ENCODE measurements around the gene CCNB2.

Gene CCNB2

GRCh38 chr15:59147666-59148065 is 42.7 kb downstream of the CCNB2 start:
- Histone ChIP-seq H4K8ac (ENCODE audit: low read depth, low read length) (no peak overlapping the region), H3K4me3 (ENCODE audit: low read length) (no peak overlapping the region), H3K79me2 (ENCODE audit: control insufficient read depth, insufficient read depth, low read length) (no peaks in the 10 kb centered on the region), H3K4me1 (ENCODE audit: control insufficient read depth, low read depth, low read length) (no peaks in the 10 kb centered on the region), H2BK5ac (ENCODE audit: low read length) (no peak overlapping the region), H3K4ac (ENCODE audit: low read depth, low read length) (no peak overlapping the region), H4K5ac (ENCODE audit: low read length) (no peak overlapping the region), H2BK120ac (ENCODE audit: low read depth, low read length) (no peak overlapping the region), H2AK5ac (ENCODE audit: low read length) (no peak overlapping the region), H3K4me2 (ENCODE audit: low read length) (no peak overlapping the region), H3K18ac (ENCODE audit: low read length) (no peak overlapping the region), H3K56ac (ENCODE audit: low read length) (no peak overlapping the region), H3K27ac (ENCODE audit: low read depth, low read length) (no peak overlapping the region), H3K9ac (ENCODE audit: low read length) (no peak overlapping the region), H3K27me3 (ENCODE audit: insufficient read depth, low read length, poor library complexity) (no peaks in the 10 kb centered on the region), H2BK15ac (replicated peaks; ENCODE audit: low read depth) (no peak overlapping the region), H3K23ac (ENCODE audit: low read length) (no peak overlapping the region), H3K79me1 (ENCODE audit: low read length) (no peaks in the 10 kb centered on the region), H3K36me3 (ENCODE audit: control insufficient read depth, insufficient read depth, low read length) (peaks cover 3% of the 10 kb centered on the region)
- no peak for DNase-seq
- WGBS (ENCODE audit: extremely low coverage, insufficient coverage, low lambda C conversion rate), result no CpG with 5 or more reads among the region's 5 CpGs

- no peak overlapping the region for H4K8ac ChIP-seq (ENCODE audit: low read depth, low read length)
- H3K27me3 ChIP-seq (ENCODE audit: insufficient read depth, low read length, poor library complexity), result no peaks in the 10 kb centered on the region
- no peak overlapping the region for H2BK5ac ChIP-seq (ENCODE audit: low read length)
- H2AK5ac ChIP-seq (ENCODE audit: low read length), result no peak overlapping the region
- no peak overlapping the region for H3K27ac ChIP-seq (ENCODE audit: low read depth, low read length)
- H3K36me3 ChIP-seq (ENCODE audit: control insufficient read depth, insufficient read depth, low read length), result peaks cover 4% of the 10 kb centered on the region
- no peak overlapping the region for H3K56ac ChIP-seq (ENCODE audit: low read length)
- WGBS (ENCODE audit: extremely low coverage, insufficient coverage, low lambda C conversion rate), result no CpG with 5 or more reads among the region's 2 CpGs
- H3K4me1 ChIP-seq (ENCODE audit: control insufficient read depth, low read depth, low read length), result no peaks in the 10 kb centered on the region
- H3K4ac ChIP-seq (ENCODE audit: low read depth, low read length), result no peak overlapping the region
- H3K79me2 ChIP-seq (ENCODE audit: control insufficient read depth, insufficient read depth, low read length), result no peaks in the 10 kb centered on the region
- H2BK15ac ChIP-seq (replicated peaks; ENCODE audit: low read depth), result no peak overlapping the region
- H2BK120ac ChIP-seq (ENCODE audit: low read depth, low read length), result no peak overlapping the region
- no peak for DNase-seq
- H3K23ac ChIP-seq (ENCODE audit: low read length), result no peak overlapping the region
- H3K79me1 ChIP-seq (ENCODE audit: low read length), result no peaks in the 10 kb centered on the region
- no peak overlapping the region for H3K9ac ChIP-seq (ENCODE audit: low read length)
- H3K18ac ChIP-seq (ENCODE audit: low read length), result no peak overlapping the region
- H4K5ac ChIP-seq (ENCODE audit: low read length), result no peak overlapping the region
- H3K4me3 ChIP-seq (ENCODE audit: low read length), result no peak overlapping the region
- no peak overlapping the region for H3K4me2 ChIP-seq (ENCODE audit: low read length)
Measured at GRCh38 chr15:59148153-59148833, 43.3 kb downstream of the CCNB2 start.

DNA sequence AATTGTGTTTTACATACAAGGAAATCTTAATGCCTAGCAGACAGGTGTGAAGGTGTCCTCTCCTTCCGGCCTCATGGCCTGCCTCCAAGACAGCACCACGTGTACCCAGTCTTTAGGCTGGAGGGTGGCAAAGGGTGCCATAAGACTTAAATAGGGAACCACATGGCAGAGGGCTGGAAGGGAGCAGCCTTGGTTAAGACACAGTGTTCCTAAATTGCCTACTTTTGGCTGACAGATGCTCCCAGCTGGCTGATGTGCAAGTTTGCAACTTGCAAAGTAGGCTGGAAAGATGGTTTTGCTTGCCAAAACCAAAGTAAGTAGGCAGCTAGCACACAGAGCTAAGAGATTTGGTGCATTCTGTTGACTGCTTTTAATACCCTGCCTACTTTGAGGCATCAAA is 45.2 kb downstream of the CCNB2 start:
- H3K27ac ChIP-seq (ENCODE audit: low read depth, low read length), result no peak overlapping the region
- no peak overlapping the region for H3K4ac ChIP-seq (ENCODE audit: low read depth, low read length)
- H3K56ac ChIP-seq (ENCODE audit: low read length), result no peak overlapping the region
- H3K4me1 ChIP-seq (ENCODE audit: control insufficient read depth, low read depth, low read length), result no peaks in the 10 kb centered on the region
- no peak overlapping the region for H3K9ac ChIP-seq (ENCODE audit: low read length)
- no peak overlapping the region for H2BK15ac ChIP-seq (replicated peaks; ENCODE audit: low read depth)
- H3K27me3 ChIP-seq (ENCODE audit: insufficient read depth, low read length, poor library complexity), result no peaks in the 10 kb centered on the region
- no peak overlapping the region for H3K4me3 ChIP-seq (ENCODE audit: low read length)
- no peak overlapping the region for H3K23ac ChIP-seq (ENCODE audit: low read length)
- H2BK120ac ChIP-seq (ENCODE audit: low read depth, low read length), result no peak overlapping the region
- H3K18ac ChIP-seq (ENCODE audit: low read length), result no peak overlapping the region
- no CpG with 5 or more reads among the region's 2 CpGs for WGBS (ENCODE audit: extremely low coverage, insufficient coverage, low lambda C conversion rate)
- peaks cover 4% of the 10 kb centered on the region for H3K36me3 ChIP-seq (ENCODE audit: control insufficient read depth, insufficient read depth, low read length)
- no peak for DNase-seq
- no peaks in the 10 kb centered on the region for H3K79me2 ChIP-seq (ENCODE audit: control insufficient read depth, insufficient read depth, low read length)
- no peaks in the 10 kb centered on the region for H3K79me1 ChIP-seq (ENCODE audit: low read length)
- H3K4me2 ChIP-seq (ENCODE audit: low read length), result no peak overlapping the region
- no peak overlapping the region for H4K8ac ChIP-seq (ENCODE audit: low read depth, low read length)
- H2BK5ac ChIP-seq (ENCODE audit: low read length), result no peak overlapping the region
- no peak overlapping the region for H4K5ac ChIP-seq (ENCODE audit: low read length)
- no peak overlapping the region for H2AK5ac ChIP-seq (ENCODE audit: low read length)

- no peaks in the 10 kb centered on the region for H3K79me1 ChIP-seq (ENCODE audit: low read length)
- H3K18ac ChIP-seq (ENCODE audit: low read length), result no peak overlapping the region
- no peaks in the 10 kb centered on the region for H3K4me1 ChIP-seq (ENCODE audit: control insufficient read depth, low read depth, low read length)
- H3K27me3 ChIP-seq (ENCODE audit: insufficient read depth, low read length, poor library complexity), result no peaks in the 10 kb centered on the region
- H2BK120ac ChIP-seq (ENCODE audit: low read depth, low read length), result no peak overlapping the region
- no peak overlapping the region for H3K9ac ChIP-seq (ENCODE audit: low read length)
- H3K4ac ChIP-seq (ENCODE audit: low read depth, low read length), result no peak overlapping the region
- no peak overlapping the region for H4K8ac ChIP-seq (ENCODE audit: low read depth, low read length)
- no peak overlapping the region for H3K23ac ChIP-seq (ENCODE audit: low read length)
- H3K36me3 ChIP-seq (ENCODE audit: control insufficient read depth, insufficient read depth, low read length), result peaks cover 4% of the 10 kb centered on the region
- H3K27ac ChIP-seq (ENCODE audit: low read depth, low read length), result no peak overlapping the region
- no CpG with 5 or more reads among the region's 6 CpGs for WGBS (ENCODE audit: extremely low coverage, insufficient coverage, low lambda C conversion rate)
- no peak overlapping the region for H4K5ac ChIP-seq (ENCODE audit: low read length)
- H3K4me3 ChIP-seq (ENCODE audit: low read length), result no peak overlapping the region
- H3K56ac ChIP-seq (ENCODE audit: low read length), result no peak overlapping the region
- H2BK5ac ChIP-seq (ENCODE audit: low read length), result no peak overlapping the region
- no peak overlapping the region for H3K4me2 ChIP-seq (ENCODE audit: low read length)
- no peak overlapping the region for H2BK15ac ChIP-seq (replicated peaks; ENCODE audit: low read depth)
- H2AK5ac ChIP-seq (ENCODE audit: low read length), result no peak overlapping the region
- no peaks in the 10 kb centered on the region for H3K79me2 ChIP-seq (ENCODE audit: control insufficient read depth, insufficient read depth, low read length)
- DNase-seq, result no peak
Measured at GRCh38 chr15:59152694-59153450, 47.9 kb downstream of the CCNB2 start.

GRCh38 chr15:59153466-59153865 is 48.5 kb downstream of the CCNB2 start:
- Histone ChIP-seq H3K27ac (ENCODE audit: low read depth, low read length) (no peak overlapping the region), H2BK15ac (replicated peaks; ENCODE audit: low read depth) (no peak overlapping the region), H2AK5ac (ENCODE audit: low read length) (no peak overlapping the region), H3K4me3 (ENCODE audit: low read length) (no peak overlapping the region), H3K36me3 (ENCODE audit: control insufficient read depth, insufficient read depth, low read length) (peaks cover 4% of the 10 kb centered on the region), H4K5ac (ENCODE audit: low read length) (no peak overlapping the region), H3K79me2 (ENCODE audit: control insufficient read depth, insufficient read depth, low read length) (no peaks in the 10 kb centered on the region), H3K4me2 (ENCODE audit: low read length) (no peak overlapping the region), H4K8ac (ENCODE audit: low read depth, low read length) (no peak overlapping the region), H3K27me3 (ENCODE audit: insufficient read depth, low read length, poor library complexity) (no peaks in the 10 kb centered on the region), H3K23ac (ENCODE audit: low read length) (no peak overlapping the region), H2BK5ac (ENCODE audit: low read length) (no peak overlapping the region), H2BK120ac (ENCODE audit: low read depth, low read length) (no peak overlapping the region), H3K9ac (ENCODE audit: low read length) (no peak overlapping the region), H3K4ac (ENCODE audit: low read depth, low read length) (no peak overlapping the region), H3K18ac (ENCODE audit: low read length) (no peak overlapping the region), H3K79me1 (ENCODE audit: low read length) (no peaks in the 10 kb centered on the region), H3K4me1 (ENCODE audit: control insufficient read depth, low read depth, low read length) (no peaks in the 10 kb centered on the region), H3K56ac (ENCODE audit: low read length) (no peak overlapping the region)
- no CpG with 5 or more reads among the region's 8 CpGs for WGBS (ENCODE audit: extremely low coverage, insufficient coverage, low lambda C conversion rate)
- no peak for DNase-seq

Measured in mesendoderm (in vitro differentiated cells).